Measurements from ENCODE around the gene RANGRF.

DNA sequence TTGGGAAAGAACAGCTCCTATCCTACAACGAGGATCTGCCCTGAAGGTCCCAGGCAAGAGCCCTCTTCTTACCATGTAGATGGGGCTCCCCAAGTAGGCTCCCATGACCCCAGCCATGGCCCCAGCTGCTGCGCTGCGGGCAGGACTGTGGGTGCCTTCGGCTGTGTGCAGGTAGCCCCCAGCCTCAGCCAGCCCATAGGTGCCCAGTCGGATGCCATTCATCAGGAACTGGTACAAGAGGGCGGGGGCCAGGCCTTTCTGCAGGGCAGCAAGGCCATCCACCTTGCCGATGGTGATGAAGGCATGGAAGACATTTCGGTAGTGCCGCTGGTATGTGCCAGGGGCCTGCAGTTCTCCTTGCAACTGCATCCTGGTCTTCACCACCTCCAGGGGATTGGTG is 5.9 kb downstream of the RANGRF start:
- TF ChIP-seq POLR2AphosphoS5 (IDR thresholded peaks at IDR 0.05; ENCODE audit: control insufficient read depth, insufficient read depth, low read depth, low read length) (no peak), HNRNPK (IDR thresholded peaks at IDR 0.05; ENCODE audit: low read depth, low read length, poor library complexity, severe bottlenecking) (no peak), POLR2A (conservative IDR thresholded peaks at IDR 0.05) (no peak), ATF3 (IDR thresholded peaks at IDR 0.05) (no peak), ATF3 (CRISPR knock-in tag; conservative IDR thresholded peaks at IDR 0.05) (no peak), HCFC1 (IDR thresholded peaks at IDR 0.05; ENCODE audit: low read depth, low read length) (no peak)

Data from K562 (cell line).